ENCODE measurements around the gene CSAD.

DNA sequence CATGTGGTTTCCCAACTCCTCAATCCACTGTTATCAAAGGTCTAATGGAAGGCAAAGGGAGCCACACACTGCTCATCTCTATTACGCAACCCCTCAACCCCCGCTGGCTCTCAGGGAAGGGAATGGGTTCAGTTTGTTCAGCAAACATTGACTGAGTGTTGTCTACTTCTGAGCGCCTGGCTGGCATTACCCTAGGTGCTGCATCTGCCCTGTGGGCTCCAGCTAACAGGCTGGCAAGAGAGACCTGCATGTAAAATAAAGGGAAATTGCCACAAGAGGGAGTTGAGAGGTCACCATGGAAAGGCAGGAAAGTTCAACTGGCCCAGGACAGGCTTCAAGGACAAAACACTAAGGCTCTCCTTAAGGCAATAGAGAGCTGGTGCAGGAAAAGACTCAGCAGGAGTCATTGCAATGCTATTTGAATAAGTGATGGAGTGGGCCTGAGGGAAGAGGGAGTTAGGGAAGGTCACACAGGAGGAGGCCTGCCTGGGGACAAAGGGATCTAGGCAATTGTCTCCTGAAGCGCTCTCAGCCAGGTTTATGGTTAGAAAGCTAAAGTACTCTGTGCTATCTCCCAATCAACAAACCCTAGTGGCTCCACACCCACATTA, 5.7 kb downstream of the CSAD start:
- TF ChIP-seq EZH2 (IDR thresholded peaks at IDR 0.05; ENCODE audit: insufficient read depth, poor library complexity, severe bottlenecking) (no peak), EZH2phosphoT487 (IDR thresholded peaks at IDR 0.05; ENCODE audit: insufficient read depth, low read depth) (no peak)
